NAMALWA (cell line): Measurements from ENCODE around the gene TANK.
"Not testable (repeated sequence)": the region's sequence is repeated elsewhere in the genome, so short reads cannot be mapped to it uniquely, and the experiment has no call there.

Experiments
- DNase-seq: peaks from one replicate; pipeline ENCODE4 v3.0.0-alpha.2; 2015; ENCODE audit warnings: low spot score

The TANK gene, protein sequence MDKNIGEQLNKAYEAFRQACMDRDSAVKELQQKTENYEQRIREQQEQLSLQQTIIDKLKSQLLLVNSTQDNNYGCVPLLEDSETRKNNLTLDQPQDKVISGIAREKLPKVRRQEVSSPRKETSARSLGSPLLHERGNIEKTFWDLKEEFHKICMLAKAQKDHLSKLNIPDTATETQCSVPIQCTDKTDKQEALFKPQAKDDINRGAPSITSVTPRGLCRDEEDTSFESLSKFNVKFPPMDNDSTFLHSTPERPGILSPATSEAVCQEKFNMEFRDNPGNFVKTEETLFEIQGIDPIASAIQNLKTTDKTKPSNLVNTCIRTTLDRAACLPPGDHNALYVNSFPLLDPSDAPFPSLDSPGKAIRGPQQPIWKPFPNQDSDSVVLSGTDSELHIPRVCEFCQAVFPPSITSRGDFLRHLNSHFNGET

DNA sequence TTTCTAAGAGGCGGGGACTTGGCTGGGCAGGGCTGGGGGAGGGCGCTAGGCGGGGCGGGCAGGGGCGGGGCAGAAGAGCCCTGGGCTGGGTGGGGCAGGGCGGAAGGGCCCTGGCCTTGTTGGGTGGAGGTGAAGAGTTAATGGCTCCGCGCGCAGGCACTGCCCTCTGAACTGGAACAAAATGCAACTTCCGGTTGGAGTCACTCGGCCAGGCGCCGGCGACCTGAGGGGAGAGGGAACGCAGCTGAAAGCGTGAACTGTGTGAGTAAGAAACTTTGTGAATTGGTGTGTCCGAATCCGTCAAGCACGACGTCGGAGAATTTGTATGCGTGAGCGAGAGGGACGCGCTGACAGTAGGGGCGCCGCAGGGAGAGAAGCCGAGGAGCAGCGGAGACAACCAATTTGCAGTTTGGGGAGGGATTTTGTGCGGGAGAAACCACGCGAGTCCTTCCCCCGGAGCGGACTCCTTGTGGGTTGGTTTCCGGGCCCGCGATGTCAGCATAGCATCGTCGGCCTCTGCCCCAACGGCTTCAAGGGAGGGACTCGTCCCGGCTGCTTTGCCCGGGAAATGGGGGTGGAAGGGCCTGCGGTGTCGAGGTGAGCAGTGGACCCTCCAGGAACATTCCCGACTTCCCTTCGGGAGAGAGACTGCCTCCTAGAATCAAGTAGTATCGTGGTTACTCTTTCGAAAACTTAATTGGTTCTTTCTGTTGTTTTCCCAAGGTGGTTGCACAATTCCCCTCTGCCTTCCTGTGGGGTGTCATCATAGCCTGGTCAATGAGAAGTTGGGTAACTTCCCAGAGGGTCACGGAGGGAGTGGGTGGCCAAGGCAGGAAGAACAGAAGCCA is at the start of gene TANK:
TANK (plus strand) TSS at position 203 of the 848 bp plus-strand sequence. CDS start 19,235 bp downstream, outside the sequence.
- peak; percentile 98 for DNase-seq

DNA sequence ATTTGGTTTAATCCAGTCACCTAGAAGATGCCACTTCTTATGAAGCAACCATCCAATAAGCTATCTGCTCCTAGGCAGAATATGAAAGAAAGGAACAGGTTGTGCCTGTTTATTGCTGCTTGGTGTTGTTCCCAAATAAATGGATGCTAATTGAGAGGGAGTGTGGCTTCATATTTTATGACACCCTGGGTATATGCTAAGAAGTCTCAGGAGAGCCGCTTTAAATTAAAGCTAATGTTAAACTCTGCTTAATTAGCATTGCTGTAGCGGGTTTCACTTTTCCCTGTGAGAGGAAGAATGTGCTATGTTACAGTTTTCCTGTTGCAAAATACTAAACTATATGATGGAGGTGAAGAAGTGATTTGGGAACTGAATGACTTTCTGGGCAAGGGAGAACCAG is 48.7 kb upstream of the TANK start:
- no peak for DNase-seq

DNA sequence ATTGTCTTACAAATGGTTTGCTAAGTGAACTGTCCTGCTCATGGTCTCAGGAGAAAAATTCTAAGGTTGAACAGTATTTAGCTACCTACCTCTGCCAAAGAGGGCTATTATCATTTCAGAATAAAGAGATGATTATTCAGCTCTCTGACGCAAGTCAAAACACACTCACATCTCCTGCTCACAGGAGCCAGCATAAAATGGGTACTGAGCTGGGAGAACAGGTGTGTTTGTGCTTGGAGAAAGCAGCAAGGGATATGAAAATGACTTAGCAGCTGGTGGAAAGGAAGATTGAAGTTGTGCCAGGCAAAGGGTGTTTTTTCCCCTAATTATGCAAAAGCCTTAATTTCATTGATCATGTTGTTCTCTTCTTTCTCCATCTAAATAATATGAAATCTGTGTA is 47.3 kb upstream of the TANK start:
- no peak for DNase-seq

DNA sequence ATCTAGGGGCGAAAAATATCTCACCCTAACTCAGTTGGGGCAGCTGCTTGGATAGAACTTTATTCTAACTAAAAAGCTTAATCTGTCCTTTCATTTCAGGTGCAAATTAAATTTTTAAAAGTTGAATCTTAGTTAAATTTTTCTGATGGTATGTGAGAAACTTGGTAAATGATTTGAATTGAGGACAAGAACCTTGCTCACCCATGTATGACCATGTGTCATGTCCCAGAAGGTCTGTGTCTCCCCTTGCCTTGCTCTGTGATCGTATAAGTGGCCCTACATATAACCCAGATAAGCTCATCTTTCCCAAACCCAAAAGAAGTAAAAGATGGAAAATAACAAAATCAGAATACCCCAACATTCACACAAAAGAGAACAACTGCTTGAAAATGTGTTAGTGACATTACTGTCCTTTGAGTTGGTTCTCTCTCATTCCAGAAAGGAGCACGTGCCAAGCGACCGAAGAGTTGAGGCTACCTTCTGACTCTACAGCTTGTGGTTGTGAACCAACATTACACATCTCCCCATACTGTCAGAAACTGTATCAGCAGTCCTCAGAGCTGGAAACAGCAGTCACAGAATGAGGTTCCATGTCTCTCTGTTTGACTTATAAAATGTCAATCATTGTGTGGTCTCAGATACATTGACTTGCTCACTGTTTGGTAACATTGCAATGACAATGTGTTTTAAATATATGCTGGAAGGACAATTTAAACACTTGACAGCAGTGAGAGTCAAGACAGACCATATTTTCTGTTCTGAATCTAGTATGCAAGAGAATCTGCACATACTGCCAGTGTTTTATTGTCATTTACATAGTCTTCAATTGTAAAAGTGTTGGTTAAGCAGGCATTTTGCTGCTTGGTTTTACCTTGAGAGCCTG is 46.3 kb upstream of the TANK start:
- no peak for DNase-seq

DNA sequence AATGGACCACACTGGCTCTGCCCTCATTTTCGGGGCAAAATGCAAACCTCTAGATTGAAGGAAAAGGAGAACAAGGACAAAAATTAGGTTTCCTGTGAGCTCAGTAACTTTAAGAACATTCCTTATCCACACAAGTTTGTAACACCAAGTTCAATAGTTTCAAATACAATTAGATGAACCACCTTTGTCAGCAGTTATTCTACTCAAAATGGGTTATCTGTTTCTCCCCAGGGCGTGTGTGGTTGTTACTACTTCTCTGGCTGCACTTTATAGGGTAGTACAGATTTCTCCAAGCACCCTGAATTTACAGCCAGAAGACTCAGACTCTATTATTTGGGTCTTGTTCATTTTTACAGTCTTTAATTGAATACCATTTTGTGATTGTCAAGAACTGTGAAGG is 45.0 kb upstream of the TANK start:
- DNase-seq, result no peak

DNA sequence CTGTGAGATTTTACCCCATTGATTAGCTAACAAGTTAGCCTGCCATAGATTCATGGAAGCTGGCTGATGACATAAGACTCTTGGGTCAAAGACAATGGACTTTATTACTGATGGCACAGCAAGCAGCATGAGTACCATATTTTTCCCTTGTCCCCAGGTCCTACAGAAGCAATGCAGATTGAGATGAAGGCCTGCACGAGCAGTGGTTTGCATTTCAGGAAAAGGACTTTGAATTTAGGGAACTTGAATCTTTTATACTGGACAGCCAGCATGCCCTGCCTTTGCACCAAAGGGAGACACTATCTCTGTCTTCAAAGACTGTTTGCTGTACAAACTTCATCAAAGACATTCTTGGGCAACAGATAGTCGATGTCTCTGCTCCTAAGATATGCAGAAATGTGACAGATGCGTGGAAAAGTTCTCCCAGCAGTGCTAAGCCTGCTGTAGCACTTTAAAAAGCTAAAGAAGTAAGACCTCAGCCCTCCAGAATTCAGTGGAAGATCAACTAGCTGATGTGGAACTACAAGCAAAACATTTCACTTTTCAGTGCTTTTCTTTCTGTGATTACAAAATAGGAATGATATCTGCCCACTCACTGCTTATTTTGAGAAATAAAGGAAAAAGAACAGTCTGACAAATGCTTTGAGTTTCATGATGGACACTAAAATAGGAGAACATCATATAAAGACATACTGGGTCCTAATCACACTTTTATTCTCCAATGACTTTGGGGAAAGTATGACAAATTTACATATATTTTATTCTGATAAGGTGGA is 44.4 kb upstream of the TANK start:
- DNase-seq, result no peak

DNA sequence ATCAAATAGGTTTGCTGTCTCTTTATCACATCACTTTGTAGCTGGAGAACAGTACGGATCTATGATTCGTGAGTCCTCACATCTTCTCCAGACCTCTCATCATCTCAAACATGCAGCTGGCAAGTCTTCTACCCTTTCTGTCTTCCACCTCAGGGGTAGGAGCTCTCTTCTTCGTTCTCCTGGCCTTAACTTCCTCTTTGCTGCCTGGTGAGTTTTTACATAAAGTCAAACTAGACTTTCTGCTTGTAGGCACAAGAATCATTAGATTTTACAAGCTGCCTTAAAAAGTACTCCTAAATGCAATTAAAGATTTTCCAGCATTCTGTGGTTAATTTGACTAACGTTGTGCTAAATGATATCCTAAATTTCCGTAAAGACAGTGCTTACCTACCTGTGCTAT is 43.7 kb upstream of the TANK start:
- DNase-seq, result peak; percentile 37

DNA sequence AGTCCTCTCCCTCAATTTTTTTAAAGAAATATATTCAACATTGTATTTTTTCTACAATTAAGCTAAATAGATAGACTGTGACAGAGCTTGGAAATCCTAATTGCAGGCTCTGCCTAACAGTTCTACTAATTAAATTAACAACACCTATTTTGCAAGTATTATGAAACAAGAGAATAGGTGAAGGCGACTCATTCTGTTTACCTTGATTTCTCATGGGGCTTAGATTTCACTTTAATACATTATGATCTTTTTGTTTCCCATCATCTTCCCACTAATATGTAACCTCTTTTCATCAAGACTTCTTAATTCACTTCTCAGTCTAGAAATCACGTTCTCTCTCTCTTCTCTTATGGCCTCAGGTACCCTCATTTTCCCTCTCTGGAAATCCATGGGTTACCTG is 42.7 kb upstream of the TANK start:
- DNase-seq, result no peak

DNA sequence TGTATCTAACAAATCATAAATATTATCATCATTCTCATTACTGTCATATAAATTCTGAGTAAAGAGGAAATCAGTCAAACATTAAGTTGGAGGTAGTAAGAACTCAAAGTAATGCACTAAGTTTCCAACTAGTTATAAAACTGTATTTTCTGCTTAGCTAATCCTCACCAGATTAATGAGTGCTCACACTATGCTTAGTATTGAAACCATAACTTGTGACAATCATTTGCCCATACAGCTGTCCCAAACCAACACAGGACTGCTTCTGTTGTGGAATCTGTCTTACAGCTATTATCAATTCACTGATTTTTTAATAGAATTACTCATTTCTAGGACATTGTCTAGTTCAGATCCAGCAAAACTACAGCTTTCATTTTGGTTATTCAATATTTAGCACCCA is 41.5 kb upstream of the TANK start:
- no peak for DNase-seq

DNA sequence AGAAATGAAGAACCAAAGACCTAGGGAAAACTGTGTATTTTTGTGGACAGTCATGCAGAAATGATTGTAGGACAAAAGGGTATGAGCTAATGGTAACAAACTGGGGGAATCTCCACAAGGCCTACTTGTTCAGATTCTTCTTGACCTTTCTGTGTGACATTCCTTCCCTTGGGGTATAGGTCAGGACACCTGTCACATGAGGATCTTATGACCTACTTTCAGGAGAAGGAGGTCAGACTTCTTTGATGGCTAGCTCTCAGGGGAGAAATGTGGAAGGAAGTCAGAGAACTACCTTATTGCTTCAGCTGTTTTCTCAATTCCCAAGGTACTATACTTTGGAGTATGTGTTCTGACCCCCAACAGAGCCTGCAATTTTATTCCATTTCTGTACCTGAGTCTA is 40.7 kb upstream of the TANK start:
- no peak for DNase-seq

DNA sequence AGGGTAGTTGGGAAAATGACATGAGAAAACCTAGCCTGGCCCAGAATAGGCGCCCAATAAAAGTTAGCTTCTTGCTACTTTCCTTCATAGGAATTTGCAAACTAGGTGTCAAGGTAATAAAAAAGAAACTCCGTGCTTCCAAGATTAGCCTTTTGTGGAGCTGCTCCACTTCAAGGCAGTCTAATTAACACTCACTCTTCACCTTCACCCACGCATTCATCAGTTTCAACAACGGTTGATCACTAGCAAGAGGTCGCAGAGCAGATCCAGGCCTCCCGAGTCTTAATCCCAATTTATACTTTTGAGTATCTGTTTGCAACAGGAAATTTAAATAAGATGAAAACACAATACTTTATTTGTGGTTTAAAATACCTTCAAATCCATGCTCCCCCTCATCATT is 39.5 kb upstream of the TANK start:
- no peak for DNase-seq

DNA sequence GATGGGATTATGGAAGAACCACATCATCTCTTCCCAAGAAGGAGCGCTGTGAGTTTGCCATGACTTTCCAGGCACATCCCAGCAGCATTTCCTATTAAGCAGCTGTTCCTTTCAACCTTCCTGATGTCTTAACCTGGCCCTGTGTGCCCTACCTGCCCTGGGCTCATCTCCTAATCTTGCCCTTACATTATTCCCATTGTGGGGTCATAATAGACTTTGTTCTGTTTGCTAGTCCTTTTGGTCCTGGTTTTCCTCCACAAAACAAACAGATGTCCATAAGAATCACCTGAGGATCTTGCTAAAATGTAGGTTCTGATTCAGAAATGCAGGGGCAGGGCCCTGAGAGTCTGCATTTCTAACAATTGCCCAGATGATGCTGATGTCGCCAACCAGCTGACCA is 38.6 kb upstream of the TANK start:
- no peak for DNase-seq

DNA sequence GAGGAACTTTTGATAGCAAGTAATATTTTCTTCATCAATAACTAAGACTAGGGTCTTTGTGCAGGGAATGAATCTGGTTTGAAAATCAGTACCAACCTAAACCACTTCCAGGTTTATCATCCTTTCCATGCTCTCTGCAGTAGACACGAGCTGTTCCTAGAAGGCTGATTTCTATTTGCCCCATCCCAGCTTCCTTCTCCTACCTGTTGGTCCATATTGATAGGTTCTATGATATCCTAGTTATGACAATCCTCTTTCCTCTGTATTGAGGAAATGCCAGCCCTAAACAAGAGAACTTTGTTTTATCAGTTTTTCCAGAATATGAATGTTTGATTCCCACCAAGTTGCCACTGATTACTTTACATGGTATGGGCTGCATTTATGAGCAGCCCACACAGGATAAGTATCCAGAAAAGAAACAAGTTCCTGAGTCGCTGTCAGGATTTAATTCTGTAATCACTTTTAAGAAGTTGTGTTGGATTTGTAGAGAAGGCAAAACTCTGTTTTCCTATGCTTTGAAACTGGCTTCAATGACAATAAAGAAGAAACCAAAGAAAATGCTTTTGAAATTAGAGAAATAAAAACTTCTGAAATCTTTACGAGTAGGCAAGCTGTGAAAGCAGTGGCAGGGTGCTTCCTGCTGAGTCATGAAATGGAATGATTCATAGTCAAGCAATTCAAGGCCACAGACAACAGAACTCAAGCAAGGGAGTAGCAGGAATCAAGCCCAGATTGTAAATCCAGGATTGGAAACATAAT is 37.3 kb upstream of the TANK start:
- no peak for DNase-seq

DNA sequence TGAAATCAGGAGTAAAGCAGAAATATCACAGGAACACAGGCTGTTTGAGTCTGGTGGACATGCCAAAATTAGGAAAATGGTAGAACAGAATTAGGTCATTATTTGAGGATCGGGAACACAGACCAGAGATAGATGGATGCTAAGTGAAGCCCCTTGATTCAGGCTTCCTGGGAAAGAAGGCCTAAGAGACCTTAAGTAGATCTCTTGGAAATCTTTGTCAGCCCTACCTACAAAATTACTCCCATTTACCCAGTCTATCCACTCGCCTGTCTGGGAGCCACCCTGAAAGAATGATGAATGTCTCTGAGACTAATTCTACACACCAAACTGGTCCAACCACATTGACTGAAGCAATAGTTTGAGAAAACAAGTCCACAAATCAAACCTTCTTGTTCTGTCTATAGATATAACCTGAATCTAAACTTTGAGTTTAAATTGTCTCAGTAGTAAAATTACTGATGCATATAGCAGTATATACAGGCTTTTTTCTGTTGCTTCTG is 36.6 kb upstream of the TANK start:
- DNase-seq, result no peak

DNA sequence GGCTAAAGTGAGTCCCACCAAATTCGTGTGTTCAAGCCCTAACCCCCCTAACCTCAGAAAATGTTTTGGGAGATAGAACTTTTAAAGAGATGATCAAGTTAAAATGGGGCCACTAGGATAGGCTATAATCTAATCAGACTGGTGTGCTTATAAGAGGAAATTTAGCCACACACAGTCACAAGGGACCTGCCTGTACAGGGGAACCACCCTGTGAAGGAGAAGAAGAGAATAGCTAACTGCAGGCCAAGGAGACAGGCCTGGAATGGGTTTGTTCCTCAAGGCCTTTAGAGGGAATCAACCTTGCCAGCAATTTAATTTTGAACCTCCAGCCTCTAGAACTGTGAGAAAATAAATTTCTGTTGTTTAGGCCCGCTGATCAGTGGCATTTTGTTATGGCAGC is 36.0 kb upstream of the TANK start:
- no peak for DNase-seq

DNA sequence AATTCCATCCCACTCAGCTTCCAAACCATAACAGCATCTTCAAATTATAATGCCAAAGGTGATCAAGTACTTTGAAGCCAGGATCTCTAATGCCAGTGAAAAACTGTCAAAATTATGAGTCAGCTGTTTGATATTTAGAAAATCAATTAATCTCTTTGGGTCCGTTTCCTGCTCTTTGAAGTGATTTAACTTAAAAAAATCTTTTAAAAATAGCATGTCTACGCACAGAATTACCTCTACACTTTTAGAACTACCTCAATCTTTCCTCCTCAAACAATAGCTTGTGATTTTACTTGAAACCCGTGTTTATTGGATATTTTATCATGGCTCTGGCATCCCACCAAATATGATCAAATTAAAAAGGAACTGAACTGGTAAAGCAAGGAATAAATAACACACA is 31.3 kb upstream of the TANK start:
- DNase-seq, result no peak

DNA sequence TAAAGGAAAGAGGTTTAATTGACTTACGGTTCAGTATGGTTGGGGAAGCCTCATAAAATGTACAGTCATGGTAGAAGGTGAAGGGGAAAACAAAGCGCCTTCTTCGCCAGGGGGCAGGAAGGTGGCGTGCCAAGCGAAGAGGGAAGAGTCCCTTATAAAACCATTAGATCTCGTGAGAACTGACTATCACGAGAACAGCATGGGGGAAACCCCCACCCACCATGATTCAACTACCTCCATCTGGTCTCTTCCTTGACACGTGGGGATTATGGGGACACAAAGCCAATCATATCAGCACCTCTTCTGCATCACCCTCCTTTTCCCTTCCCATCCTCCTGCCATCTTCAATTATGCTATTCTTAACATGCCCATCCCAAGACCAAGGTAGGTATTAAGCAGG is 29.9 kb upstream of the TANK start:
- no peak for DNase-seq

DNA sequence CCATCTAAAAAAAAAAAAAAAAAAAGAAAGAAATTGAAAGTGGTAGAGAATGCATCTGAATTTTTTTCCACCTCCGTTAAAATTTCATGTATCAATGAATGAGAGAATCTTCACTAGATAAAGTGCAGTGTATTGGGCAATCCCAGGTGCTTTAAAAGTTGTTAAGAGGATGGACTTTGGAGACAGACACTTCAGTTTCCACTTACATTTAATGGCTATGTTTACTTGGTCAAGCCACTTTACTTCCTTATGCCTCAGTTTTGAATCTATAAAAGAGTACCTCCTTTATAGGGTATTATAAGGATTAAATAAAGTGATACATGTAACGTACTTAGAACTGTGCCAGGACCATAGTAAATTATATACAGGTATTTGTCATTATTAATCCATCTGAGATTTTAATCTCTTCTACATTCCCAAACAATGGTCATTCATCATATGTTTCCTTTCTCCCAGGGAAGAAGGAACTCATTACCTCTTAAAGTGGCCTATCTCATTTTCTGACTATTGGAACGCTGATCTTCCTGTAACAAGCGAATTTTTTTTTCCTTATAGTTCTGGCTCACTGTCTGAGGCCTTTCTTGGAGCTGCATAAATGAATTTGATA is 29.1 kb upstream of the TANK start:
- DNase-seq, result no peak

DNA sequence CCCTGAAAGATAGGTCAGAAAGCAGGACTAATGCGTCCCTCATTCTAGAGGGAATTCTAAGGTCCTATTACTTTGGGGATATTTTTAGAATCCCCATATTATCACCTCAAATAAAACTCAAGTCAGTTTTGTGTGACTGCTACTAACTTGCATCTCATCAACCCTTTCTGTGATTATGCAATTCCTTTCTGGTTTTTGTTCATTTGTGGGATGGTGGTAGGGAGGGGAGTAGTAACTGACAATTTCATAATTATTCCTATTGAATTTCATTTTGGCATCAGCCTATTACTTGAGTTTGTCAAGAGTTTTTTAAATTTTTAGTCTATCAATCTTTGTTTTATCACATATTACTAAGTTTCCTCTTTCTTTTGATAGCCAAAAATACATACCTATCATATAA is 28.4 kb upstream of the TANK start:
- DNase-seq, result no peak

DNA sequence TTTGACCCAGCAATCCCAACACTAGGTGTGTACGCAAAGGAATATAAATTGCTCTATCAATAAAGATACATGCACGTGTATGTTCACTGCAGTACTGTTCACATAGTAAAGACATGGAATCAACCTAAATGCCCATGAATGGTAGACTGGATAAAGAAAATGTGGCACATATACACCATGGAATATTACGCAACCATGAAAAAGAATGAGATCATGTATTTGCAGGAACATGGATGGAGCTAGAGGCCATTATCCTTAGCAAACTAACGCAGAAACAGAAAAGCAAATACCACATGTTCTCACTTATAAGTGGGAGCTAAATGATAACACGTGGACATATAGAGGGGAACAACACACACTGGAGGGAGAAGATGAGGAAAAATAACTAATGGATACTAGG is 27.8 kb upstream of the TANK start:
- not testable (repeated sequence) for DNase-seq
